Measurements from ENCODE around the gene TPO. TPM values are rescaled to one million over a fixed set of nuclear protein-coding genes. Genes with fewer than 3 reads are reported as not detected.

TPO gene
- total and polyA plus RNA-seq, 4 donors = not detected

GRCh38 chr2:1422131-1422530 is 8.9 kb downstream of the TPO start:
- DNase-seq (ENCODE audit: low spot score) = no peak
- no peak overlapping the region for H3K27ac ChIP-seq (ENCODE audit: low read depth in 1 of 2, low read length in 2 of 2)
- no peaks in the 10 kb centered on the region for H3K27me3 ChIP-seq (ENCODE audit: control insufficient read depth in 4 of 4, insufficient read depth in 4 of 4, low read length in 3 of 4)
- TF ChIP-seq RXRA (IDR thresholded peaks at IDR 0.05) = no peak
- TF ChIP-seq ZBTB33 (IDR thresholded peaks at IDR 0.05) = no peak
- TF ChIP-seq YY1 (IDR thresholded peaks at IDR 0.05) = no peak
- no peak for TF ChIP-seq ATF3 (IDR thresholded peaks at IDR 0.05)
- no peak for TF ChIP-seq HNF4A (conservative IDR thresholded peaks at IDR 0.05)
- TF ChIP-seq HNF4G (IDR thresholded peaks at IDR 0.05) = no peak
- TF ChIP-seq CTCF (IDR thresholded peaks at IDR 0.05; ENCODE audit: low read depth, low read length, missing input control) = no peak
- TF ChIP-seq TAF1 (conservative IDR thresholded peaks at IDR 0.05) = no peak
- 82% methylated on average over 22 of the region's 22 CpGs for WGBS
- no peaks in the 10 kb centered on the region for H3K4me1 ChIP-seq (ENCODE audit: control insufficient read depth in 4 of 4, insufficient read depth in 4 of 4, low read length in 3 of 4)
- H3K9me3 ChIP-seq (ENCODE audit: control insufficient read depth in 4 of 4, low read length in 3 of 4) = peaks cover 0 to 1% (median 0%) of the 10 kb centered on the region in 4 donors
- H3K36me3 ChIP-seq (ENCODE audit: control insufficient read depth in 4 of 4, insufficient read depth in 3 of 4, low read depth in 1 of 4, low read length in 3 of 4) = no peaks in the 10 kb centered on the region
- no peak overlapping the region for H3K9ac ChIP-seq (ENCODE audit: low read depth in 1 of 2, low read length in 2 of 2)
- no peak overlapping the region for H3K4me3 ChIP-seq (ENCODE audit: low read depth in 1 of 3, low read length in 3 of 3)

GRCh38 chr2:1422716-1423285 is 9.5 kb downstream of the TPO start:
- 83% methylated on average over 26 of the region's 26 CpGs for WGBS
- no peaks in the 10 kb centered on the region for H3K4me1 ChIP-seq (ENCODE audit: control insufficient read depth in 4 of 4, insufficient read depth in 4 of 4, low read length in 3 of 4)
- TF ChIP-seq CTCF (IDR thresholded peaks at IDR 0.05; ENCODE audit: low read depth, low read length, missing input control) (no peak), RAD21 (IDR thresholded peaks at IDR 0.05) (no peak), EGR1 (IDR thresholded peaks at IDR 0.05; ENCODE audit: low read depth in 2 of 2) (no peak), MAX (IDR thresholded peaks at IDR 0.05) (no peak), RXRA (IDR thresholded peaks at IDR 0.05) (no peak), FOXA1 (IDR thresholded peaks at IDR 0.05) (no peak), GABPA (IDR thresholded peaks at IDR 0.05 in 1 of 2, conservative IDR thresholded peaks at IDR 0.05 in 1 of 2) (no peak), ZBTB33 (IDR thresholded peaks at IDR 0.05) (no peak), TAF1 (conservative IDR thresholded peaks at IDR 0.05) (no peak), NR2F2 (IDR thresholded peaks at IDR 0.05) (no peak), HNF4A (conservative IDR thresholded peaks at IDR 0.05) (no peak), SP1 (IDR thresholded peaks at IDR 0.05) (no peak), ATF3 (IDR thresholded peaks at IDR 0.05) (no peak), JUND (IDR thresholded peaks at IDR 0.05) (no peak), FOXA2 (IDR thresholded peaks at IDR 0.05) (no peak), HNF4G (IDR thresholded peaks at IDR 0.05) (no peak), REST (IDR thresholded peaks at IDR 0.05) (no peak), YY1 (IDR thresholded peaks at IDR 0.05) (no peak)

More at GRCh38 chr2:1422716-1423285, 9.5 kb downstream of the TPO start:
- no peak overlapping the region for H3K27ac ChIP-seq (ENCODE audit: low read depth in 1 of 2, low read length in 2 of 2)
- DNase-seq (ENCODE audit: low spot score) = no peak
- H3K4me3 ChIP-seq (ENCODE audit: low read depth in 1 of 3, low read length in 3 of 3) = no peak overlapping the region
- no peaks in the 10 kb centered on the region for H3K36me3 ChIP-seq (ENCODE audit: control insufficient read depth in 4 of 4, insufficient read depth in 3 of 4, low read depth in 1 of 4, low read length in 3 of 4)
- H3K9me3 ChIP-seq (ENCODE audit: control insufficient read depth in 4 of 4, low read length in 3 of 4) = peaks cover 0 to 1% (median 0%) of the 10 kb centered on the region in 4 donors
- H3K9ac ChIP-seq (ENCODE audit: low read depth in 1 of 2, low read length in 2 of 2) = no peak overlapping the region
- H3K27me3 ChIP-seq (ENCODE audit: control insufficient read depth in 4 of 4, insufficient read depth in 4 of 4, low read length in 3 of 4) = no peaks in the 10 kb centered on the region

All from liver (tissue), 9 donors.